GM21390 (cell line): Measurements from ENCODE around the gene STMN1.

Experiments used
- ATAC-seq: cut with Tn5 transposase; IDR thresholded peaks from one replicate; pipeline ENCODE4 v1.9.1; 2021; ENCODE audit not compliant: unreplicated experiment

STMN1 gene

DNA sequence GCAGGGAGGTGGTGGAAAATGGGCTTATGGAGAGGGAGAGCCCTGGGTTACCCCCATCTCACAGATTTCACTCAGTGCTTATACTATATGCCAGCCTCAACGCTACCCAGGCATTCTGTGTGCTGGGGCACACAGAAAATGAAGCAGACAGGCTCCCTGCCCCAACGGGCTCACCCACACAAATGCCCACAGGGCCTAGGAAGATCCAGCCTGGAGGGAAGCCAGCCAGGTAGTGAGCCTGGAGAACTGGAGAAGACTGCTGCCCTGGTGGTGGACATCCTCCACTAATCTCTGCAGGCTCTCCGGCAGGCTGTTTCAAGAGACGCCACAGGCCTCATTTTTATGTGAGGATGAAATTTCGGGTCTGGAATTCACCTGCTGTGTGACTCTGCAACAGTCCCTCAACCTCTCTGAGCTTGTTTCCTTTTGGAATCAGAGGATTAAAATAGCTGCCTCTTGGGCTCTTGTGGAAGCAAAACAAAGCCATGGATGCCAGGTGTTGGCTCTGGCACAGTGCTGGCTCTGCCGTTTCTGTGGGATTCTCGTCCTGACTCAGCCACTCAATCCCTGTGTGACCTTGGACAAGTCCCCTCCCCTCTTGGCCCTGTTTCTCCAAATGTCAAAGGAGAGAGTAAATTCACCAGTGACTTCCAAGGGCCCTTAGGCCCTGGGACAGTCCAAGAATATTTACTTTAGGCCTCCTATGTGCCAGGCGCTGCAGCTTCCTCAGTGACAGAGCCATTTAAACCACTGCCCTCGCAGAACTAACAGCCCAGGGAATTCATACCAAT, 34.3 kb downstream of the STMN1 start:
- ATAC-seq = no peak

DNA sequence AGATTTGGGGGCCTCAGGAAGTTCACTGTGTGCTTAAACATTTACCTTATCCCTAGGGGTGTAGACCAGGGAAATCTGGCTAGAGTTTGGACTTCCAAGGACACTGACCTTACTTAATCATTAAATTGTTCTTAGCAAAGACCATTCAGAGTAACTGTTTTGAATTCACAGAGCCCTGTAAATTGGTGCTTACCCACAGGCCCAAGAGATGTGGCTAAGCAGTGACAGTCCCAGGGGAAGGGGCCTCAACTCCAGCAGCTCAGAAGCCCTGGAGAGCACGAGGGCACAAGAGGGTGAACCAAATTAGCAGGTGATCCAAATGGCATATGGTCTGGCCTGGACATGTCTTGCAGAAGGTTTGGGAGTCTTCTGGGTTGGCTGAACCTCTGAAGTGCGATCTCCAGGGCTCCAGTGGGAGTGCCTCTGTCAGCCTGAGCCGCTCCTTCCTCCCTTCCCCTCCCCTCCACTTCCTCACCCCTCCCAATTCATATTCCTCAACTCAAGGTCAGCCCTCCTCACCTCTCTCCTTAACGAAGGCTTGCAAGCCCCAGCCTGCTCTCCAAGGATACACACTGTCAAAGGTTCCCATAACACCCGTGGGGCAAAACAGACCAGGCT, 35.0 kb downstream of the STMN1 start:
- ATAC-seq = no peak

DNA sequence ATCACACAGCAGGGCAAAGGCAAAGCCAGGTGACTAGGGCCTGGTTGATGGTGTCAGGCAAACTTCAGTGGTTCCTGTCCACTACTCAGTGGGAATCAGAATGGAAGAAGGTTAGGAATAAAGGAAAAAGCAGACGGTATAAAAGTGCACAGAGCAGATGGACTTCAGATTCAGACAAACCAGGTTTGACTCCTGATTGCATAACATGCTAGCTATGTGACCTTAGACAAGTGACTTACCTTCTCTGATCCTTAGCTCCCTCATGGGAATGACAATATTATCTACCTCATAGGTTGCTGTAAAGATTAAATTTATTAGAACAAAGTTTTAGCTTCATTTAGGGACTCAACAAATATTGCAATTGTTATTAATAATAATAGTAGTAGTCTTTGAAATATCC, 35.6 kb downstream of the STMN1 start:
- no peak for ATAC-seq

DNA sequence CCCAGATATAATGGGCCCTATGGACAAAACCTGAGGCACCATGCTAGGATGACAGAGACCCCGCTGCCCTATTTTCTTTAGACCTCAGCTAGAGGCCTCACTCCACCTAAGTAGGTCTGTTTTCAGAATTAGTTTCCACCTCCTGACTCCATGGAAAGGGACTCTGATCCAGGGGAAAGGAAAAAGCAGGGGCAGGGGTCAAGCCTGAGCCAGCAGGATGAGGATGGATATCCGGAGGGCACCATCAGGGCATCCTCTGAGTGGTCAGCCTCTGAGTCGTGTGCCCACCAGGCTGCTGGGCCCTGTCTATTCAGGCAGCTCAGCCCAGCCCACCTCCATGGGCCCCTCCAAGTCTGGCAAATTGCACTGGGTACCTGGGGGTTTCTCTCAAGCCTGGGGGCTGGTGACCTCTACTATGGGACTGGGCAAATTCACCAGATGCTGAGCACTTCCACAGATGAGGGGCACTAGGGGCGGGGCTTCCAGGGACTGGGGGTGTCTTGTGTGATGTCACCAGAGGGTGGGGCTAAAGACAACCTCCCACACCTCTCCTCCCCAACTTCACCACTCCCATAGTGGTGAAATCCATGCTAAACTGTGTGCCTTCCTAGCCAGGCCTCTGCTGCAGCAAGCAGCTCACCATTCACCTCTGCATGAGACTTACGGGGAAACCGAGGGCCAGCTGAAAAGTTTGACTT, 36.2 kb downstream of the STMN1 start:
- no peak for ATAC-seq

DNA sequence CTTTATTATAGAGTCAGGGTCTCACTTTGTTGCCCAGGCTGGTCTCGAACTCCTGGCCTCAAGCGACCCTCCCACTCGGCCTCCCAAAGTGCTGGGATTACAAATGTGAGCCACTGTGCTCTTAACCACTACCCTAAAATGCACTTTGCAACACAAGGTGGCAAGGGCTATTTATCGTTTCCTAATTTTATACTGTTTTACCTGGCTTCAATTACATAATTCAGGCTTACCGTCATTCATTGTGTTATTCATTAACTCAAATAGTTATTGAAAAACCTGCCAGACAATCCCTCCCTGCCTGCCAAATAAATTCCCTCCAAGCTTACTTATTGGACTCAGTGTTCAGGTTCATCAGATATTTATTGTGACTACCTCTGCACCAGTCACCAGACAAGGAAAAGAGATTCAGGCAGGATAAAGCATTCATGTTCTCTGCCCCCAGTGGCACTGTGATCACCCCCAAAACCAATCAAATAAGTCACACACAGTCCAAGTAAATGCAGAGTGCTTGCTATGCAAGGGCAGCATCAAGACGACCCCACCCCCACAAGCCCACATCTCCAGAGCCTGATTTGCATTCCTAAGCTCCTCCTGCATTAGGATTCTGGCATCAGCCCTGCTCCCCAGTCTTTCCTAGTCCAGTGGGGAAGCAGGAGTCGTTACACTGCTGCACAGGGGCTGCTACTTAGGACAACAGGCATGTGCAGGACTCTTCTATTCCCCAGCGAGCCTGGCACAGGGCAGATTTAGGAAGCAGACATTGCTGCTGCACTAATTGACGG, 38.8 kb downstream of the STMN1 start:
- no peak for ATAC-seq

DNA sequence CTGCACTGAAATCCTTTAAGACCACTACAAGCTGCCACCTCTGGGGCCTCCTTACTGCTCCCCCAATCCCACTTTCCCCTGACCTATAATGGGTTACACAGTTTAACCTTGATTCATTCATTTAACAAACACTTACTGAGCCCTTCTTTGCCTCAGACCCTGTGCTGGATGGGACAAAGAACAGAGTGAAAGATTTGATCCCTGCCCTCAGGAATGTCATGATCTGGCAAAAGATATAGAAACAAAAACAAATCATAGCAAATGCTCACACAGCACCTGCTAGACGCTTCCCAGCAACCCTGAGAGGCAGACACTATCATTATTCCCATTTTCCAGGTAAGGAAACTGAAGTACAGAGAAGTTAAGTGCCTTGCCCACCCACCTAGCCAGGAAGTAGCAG, 39.9 kb downstream of the STMN1 start:
- ATAC-seq = no peak

DNA sequence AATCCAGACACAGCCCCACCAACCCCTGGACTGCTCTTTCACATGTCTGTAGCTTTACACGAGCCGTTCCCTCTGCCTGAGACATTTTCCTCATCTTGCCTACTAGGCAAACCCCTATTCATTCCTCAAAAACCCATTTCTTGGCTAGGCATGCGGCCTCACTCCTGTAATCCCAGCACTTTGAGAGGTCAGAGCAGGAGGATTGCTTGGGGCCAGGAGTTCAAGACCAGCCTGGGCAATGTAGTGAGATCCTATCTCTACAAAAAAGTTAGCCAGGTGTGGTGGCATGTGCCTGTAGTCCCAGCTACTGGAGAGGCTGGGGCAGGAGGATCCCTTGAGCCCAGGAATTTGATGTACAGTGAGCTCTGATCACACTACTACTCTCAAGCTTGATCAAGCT, 41.8 kb downstream of the STMN1 start:
- ATAC-seq = no peak

DNA sequence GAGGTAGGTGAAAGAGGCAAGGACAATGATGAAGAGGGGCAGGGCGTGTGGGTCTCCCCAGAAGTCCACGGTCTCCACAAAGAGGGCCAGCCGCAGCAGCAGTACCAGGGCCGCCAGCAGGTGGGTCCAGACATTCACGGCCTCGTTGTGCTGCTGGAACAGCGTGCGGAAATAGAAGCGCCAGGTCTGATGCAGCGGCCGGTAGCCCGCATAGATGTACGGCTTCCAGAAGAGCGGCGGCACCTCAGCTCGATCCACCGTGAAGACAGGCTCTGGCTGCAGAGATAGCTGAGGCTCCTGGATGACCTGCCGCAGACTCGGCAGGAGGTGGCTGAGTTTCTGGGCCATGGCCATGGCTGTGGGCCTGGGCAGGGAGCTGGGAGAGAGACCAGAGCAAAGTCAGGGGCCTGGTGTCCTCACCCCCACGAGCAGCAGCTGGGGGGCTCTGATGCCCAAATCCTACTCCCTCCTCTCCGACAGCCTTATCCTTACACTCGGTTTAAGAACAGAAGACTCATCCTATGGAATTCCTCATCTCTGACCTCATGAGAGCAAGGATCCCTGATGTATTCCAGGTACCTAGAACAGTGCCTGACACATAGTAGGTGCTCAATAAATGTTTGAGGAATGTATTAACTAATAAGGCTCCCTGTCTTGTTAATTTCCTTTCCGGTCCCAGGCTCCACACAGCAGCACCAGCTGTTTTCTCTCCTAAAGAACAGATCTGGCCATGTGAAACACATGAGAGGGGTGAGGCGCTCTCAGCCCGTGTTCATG, 42.5 kb downstream of the STMN1 start:
- no peak for ATAC-seq

DNA sequence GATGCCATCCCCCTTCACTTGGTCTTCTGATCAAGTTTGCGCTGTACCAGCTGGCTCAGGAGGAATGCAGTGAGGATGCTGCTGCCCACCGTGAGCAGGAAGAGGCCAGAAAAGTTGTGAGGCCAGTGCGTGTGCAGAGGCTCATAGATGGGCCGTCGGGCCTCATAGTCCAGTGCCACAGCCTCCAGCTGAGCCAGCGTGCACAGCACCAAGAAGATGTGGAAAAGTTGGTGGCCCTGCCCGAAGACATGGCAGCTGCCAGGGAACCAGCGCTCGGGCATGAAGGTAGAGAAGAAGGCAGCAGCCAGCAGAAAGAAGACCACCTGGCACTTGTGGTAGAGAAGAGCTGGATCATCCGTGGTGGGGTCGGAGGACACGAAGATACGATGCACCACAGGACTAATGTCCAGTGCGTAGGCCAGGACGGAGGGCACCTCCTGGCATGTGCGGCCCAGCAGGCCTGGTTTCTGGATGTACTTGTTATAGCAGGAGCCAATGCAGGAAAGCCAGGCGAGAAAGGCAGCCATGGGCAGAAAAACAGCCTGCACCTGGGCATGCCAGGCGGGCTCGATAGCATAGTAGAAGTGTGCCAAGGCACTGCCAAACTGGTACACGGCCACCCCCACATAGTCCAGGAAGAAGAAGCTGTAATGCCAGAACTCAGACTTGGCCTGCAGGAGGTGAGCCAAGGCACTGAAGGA, 43.3 kb downstream of the STMN1 start:
- no peak for ATAC-seq

DNA sequence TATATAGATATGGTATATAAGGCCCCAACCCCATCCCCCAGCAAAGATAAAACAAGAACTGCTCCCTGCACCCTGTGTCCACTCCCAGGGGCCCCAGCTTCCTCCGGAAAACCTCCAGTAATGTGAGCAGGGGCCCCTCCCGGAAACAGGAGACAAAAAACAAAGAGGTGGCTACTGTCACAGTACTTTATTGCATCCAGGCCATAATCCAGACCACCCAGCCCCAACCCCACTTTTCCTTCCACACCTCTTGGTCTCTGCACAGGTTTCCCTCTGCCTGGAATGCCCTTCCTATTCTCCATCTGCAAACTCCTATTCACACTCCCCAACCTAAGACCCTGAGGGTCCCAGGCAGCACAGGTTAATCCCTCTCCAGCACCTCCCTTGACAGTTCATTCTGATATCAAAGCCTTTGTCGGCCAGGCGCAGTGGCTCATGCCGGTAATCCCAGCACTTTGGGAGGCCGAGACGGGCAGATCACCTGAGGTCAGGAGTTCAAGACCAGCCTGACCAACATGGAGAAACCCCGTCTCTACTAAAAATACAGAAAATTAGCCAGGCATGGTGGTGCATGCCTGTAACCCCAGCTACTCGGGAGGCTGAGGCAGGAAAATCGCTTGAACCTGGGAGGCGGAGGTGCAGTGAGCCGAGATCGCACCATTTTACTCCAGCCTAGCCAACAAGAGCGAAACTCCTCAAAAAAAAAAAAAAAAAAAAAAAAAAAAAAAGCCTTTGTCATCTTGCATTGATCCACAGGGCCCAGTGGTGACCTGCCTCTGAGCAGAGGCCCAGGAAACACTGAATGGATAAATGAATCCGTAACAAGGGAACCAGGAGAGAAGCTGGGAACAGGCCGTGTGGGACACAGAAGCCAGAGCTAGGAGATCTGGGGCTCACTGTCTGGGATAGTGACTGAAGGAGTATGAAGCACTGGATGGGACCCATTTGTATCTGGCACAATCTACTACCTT, 44.6 kb downstream of the STMN1 start:
- ATAC-seq = no peak

DNA sequence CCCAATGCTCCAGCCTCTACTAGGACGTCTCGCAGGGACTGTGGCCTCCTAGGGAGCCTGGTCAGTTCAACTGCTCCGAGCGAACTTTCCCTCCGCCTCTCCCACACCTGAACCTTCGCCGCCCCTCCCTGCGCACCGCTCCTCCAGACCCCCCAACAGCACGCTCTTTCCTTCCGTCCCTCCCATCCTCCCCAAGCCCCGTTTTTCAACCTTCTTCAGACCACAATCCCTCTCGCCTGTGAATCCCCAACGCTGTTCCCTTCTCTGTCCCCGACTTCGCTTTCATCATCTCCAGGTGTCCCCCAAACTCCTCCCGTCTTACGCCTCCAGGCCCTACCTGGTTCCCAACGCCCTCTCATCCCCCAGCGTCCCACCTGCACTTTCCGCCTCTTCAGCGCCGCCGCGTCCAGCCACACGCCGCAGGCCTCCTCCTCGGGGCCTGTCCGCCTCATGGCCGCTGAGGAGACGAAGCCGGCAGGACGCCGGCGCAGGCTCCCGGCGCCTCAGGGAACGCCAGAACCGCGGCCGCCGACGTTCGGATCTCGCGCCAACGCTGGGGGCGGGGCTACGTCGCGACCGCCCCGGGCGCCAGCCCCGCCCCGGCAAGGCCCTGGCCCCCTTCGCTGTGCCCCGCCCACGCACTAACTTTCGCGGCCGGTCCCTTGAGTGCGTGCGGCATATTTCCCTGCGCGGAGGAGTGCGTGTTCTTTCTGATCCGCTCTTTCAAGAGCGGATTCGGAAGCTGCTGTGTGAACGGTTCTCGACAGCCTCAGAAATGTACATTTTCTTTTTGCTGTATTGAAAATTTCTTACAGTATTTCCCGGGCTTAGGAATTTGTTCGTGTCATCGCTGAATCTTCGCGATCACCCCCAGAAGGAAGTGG, 47.1 kb downstream of the STMN1 start, which contains the start of gene AUNIP:
TSS of gene AUNIP (minus strand) at position 552 of the 884 bp plus-strand sequence. CDS start at position 452, 100 bp downstream.
- ATAC-seq = peak; percentile 78

DNA sequence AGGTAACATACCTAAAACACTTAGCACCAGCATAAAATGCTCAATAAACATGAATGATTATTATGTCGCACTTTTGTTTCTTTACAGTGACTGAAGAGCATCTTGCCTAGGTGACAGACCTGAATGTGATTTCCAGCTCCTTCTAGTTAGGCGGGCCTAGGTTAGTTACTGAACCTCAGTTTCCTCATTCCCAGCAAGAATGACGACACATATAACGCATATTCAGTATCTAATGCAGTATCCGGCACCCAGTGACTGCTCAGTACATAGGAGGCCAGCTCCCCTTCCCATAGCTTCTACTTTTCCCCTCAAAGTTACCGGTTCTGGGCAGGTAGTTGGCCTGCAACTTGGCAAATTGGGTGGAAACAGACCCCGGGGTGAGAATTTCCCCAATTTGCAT, 47.7 kb downstream of the STMN1 start:
- no peak for ATAC-seq

DNA sequence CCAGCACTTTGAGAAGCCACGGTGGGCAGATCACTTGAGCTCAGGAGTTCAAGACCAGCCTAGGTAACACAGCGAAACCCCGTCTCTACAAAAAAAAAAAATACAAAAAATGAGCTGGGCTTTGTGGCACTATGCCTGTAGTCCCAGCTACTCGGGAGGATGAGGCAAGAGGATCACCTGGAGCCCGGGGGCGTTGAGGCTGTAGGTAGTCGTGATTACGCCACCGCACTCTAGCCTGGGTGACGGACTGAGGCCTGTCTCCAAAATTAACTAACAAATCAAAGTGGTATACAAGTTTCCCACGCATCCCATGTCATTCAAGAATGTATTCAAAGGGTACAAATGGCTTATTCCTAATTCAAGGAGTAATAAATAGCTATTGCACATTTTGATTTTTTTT, 49.4 kb downstream of the STMN1 start:
- no peak for ATAC-seq

DNA sequence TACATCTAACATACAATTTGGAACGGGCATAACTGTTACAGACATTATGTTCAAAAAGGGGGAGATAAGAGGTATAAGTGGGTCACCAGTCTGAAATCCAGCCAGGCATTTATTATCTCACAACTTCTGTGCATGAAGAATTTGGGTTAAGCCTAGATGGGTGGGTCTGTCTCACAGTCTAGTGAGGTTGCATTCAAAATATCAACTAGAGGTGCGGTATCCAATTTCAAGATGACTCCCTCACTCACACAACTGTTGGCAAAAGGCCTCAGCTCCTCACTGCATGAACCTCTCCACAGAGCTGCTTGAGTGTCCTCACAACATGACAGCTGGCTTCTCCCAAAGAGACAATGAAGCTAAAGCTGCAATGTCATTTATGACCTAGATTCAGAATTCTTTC, 51.7 kb downstream of the STMN1 start:
- ATAC-seq = no peak
